ENCODE results near the gene BPIFB6. TPM values are rescaled to one million over a fixed set of nuclear protein-coding genes. Genes with fewer than 3 reads are reported as not detected.

The BPIFB6 gene
- total RNA-seq, 2 experiments from 2014 or later = not detected

DNA sequence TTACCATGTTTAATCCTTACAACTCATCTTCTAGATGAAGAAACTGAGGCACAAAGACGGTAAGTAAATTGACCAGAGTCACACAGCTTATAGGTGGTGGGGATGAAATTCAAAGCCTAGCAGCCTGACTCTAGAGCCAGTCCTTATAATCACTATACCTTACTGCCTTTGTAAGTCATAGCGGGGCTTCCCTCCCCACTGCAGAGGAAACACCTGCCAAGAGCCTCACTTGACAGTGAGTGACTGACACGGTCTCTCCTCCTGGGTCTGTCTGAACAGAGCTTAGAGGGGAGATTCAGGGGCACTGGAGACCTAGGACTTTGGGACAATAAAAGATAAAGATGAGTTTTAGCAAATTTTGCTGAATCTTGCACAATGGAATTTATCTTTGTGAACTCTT, 40.1 kb upstream of the BPIFB6 start:
- ChIA-PET POLR2A (no interaction called here), CTCF (interaction anchor here (1.0 kb wide), 1 partner anchor 42 kb away, joined by 3 read pairs; no protein-coding TSS in a partner anchor)

DNA sequence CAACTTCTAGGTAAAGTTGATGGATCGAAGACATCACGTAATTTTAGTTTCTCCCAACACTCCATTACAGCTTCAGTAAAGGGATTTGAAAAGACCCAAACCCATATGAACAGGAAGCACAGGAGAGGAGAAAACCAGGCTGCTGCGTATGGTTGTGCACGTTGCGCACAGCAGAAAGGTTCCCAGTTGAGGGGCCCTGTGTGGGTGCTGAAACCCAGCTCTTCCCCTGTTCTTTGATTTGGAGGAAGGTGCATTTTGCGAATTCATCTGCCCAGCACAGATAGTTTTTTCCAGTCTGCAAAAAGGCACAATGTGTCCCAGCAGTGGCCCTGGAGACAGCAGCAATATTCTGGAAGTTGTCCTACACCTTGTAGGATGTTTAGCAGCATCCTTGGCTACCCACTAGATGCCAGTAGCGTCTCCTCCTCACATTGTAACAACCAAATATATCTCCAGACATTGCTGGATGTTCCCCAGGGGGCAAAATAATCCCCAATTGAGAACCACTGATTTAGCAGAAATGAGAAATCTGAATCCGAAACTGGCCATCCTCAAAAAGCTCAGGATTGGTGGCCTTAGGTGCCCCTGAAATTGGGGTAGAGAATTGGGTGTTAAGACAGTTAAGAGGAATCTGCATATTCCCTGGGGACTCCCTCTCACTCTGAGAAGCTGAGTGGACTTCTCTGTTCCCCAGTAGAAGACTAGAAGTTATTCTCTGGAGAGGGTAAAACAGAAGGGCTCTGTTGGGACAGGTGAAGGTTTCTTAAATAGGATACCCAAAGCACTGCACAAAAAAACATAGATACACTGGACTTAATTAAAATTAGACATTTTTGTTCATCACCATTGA, 39.4 kb upstream of the BPIFB6 start:
- Mint-ChIP-seq H3K27me3 (no peaks in the 10 kb centered on the region), H3K27ac (no peak overlapping the region), H3K4me3 (no peak overlapping the region), H3K4me1 (ENCODE audit: low read depth) (peaks cover 6% of the 10 kb centered on the region), H3K36me3 (peaks cover 5% of the 10 kb centered on the region), H3K9me3 (peaks cover 15% of the 10 kb centered on the region)
- CTCF ChIA-PET = no interaction called here
- DNase-seq = no peak
- intact Hi-C loops (cut with micrococcal nuclease) = no loop called here
- POLR2A ChIA-PET = no interaction called here

More for the DNA sequence above, 40.1 kb upstream of the BPIFB6 start:
- no peak overlapping the region for H3K27ac Mint-ChIP-seq
- peaks cover 15% of the 10 kb centered on the region for H3K9me3 Mint-ChIP-seq
- no peak overlapping the region for H3K4me3 Mint-ChIP-seq
- intact Hi-C loops (cut with micrococcal nuclease) = no loop called here
- H3K27me3 Mint-ChIP-seq = no peaks in the 10 kb centered on the region
- peaks cover 6% of the 10 kb centered on the region for H3K4me1 Mint-ChIP-seq (ENCODE audit: low read depth)
- DNase-seq = no peak
- H3K36me3 Mint-ChIP-seq = peaks cover 5% of the 10 kb centered on the region

DNA sequence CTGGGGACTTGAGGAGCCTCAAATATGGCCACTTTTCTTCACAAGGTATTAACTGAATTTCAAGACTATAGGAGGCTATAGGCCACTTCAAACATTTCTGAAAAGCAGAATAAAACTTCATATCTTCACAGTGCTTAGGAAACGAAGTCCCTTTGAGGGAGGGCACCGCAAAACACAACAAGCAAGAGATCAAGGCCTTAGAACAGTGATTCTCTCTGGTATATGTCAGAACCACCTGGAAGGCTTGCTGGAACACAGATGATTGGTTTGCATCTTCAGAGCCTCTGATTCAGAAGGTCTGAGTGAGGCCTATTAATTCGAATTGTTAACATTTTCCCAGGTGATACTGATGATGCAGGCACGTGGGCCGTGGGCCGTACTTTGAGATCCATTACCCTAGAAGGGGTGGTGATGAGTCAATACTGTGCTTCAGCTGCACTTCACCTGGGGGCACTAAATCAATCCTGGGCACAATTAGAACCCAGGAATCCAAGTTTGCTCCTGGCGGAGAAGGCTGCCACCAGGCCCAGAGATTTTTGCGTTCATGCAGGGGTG, 37.9 kb upstream of the BPIFB6 start:
- Mint-ChIP-seq H3K9me3 (peaks cover 15% of the 10 kb centered on the region), H3K4me1 (ENCODE audit: low read depth) (peaks cover 13% of the 10 kb centered on the region), H3K27ac (no peak overlapping the region), H3K27me3 (no peaks in the 10 kb centered on the region), H3K4me3 (no peak overlapping the region), H3K36me3 (peaks cover 5% of the 10 kb centered on the region)
- ChIA-PET CTCF (interaction anchor here (1.0 to 3.0 kb wide), 2 partner anchors 11 to 87 kb away, joined by 3 to 11 read pairs; partner anchors contain the start of gene SUN5), POLR2A (no interaction called here)
- intact Hi-C loops (cut with micrococcal nuclease) = loop anchor here (2.0 kb wide), 1 partner anchor 21 kb away; no protein-coding TSS in a partner anchor
- no peak for DNase-seq

DNA sequence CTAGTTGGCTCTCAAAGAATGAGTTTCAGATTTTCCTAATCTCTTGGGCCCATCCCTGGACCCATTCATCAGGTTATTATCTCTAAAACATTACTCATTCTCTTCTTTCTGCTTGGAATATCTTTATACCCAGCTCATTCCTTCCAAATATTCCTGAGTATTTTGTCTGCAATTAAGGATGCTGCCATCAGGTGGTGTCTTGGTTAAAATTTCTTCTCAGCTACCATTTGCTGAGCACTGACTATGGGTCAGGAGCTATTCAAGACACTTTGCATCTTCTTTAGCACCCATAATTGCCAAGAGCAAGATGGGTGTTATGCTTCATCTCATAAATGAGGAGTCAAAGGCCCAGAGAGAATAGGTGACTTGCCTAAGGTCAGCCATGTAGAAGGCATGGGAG, 35.6 kb upstream of the BPIFB6 start:
- no peak for DNase-seq
- Mint-ChIP-seq H3K9me3 (peaks cover 15% of the 10 kb centered on the region), H3K4me3 (no peak overlapping the region), H3K27me3 (no peaks in the 10 kb centered on the region), H3K4me1 (ENCODE audit: low read depth) (peaks cover 14% of the 10 kb centered on the region), H3K36me3 (peaks cover 5% of the 10 kb centered on the region), H3K27ac (no peak overlapping the region)
- ChIA-PET CTCF (interaction anchor here (1.0 to 3.0 kb wide), 2 partner anchors 9 to 18 kb away, joined by 3 to 11 read pairs; partner anchors contain the start of gene SUN5), POLR2A (no interaction called here)
- intact Hi-C loops (cut with micrococcal nuclease) = loop anchor here (2.0 kb wide), 1 partner anchor 23 kb away; no protein-coding TSS in a partner anchor

DNA sequence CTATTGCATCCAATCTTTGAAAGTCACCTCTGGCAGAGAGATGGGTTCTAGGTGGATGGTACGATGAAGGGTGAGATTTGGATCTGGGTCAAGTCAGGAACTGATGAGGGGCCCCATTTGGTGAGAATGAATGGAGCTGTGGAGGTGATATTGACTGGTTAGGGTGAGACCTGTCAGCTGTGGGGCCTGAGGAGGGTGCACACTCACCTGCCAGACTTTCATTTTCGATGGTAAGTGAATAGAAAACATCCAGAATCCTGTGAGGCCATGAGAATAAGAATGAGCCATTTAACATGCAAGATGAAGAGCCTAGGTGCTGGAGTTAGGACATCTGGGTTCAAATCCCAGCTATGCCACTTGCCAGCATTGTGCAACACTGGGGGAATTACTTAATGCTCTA, 34.0 kb upstream of the BPIFB6 start:
- peaks cover 15% of the 10 kb centered on the region for H3K9me3 Mint-ChIP-seq
- peaks cover 5% of the 10 kb centered on the region for H3K36me3 Mint-ChIP-seq
- intact Hi-C loops (cut with micrococcal nuclease) = no loop called here
- H3K27me3 Mint-ChIP-seq = no peaks in the 10 kb centered on the region
- no peak overlapping the region for H3K4me3 Mint-ChIP-seq
- no peak for DNase-seq
- H3K4me1 Mint-ChIP-seq (ENCODE audit: low read depth) = peaks cover 13% of the 10 kb centered on the region
- CTCF ChIA-PET = interaction anchor here (1.1 kb wide), 1 partner anchor 21 kb away, joined by 3 read pairs; no protein-coding TSS in a partner anchor
- no peak overlapping the region for H3K27ac Mint-ChIP-seq
- POLR2A ChIA-PET = no interaction called here

DNA sequence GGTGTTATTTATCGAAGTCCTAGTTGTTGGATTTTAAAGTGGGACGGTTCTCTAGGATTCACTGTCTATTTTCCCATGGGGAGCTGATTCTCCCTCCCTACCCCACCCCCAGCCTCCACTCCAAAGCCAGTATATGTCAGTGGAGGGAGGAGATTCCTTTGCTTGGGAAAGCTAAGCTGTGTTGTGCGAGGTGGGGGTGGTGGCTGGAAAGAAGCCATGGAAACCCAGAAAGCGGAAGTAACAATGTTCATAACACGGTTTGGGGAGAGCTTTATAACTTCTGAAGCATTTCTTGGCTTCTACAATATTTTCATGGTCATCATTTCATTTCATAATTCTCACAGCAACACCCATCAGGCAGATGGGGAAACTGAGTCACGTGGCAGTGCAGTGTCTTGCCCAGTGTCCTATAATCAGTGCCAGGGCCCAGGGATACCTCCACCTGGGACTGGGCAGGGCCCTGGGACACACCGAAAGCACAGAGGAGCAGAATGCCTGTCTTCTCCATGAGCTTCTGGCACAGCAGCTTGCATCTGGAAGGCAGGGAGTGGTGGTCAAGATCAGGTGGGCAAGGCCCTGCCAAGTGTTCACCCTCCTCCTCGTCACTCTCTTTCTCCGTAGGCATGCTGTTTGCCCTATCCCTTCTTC, 31.7 kb upstream of the BPIFB6 start:
- no peak for DNase-seq
- H3K36me3 Mint-ChIP-seq = peaks cover 3% of the 10 kb centered on the region
- no peaks in the 10 kb centered on the region for H3K27me3 Mint-ChIP-seq
- CTCF ChIA-PET = no interaction called here
- peaks cover 15% of the 10 kb centered on the region for H3K4me1 Mint-ChIP-seq (ENCODE audit: low read depth)
- POLR2A ChIA-PET = no interaction called here
- H3K4me3 Mint-ChIP-seq = no peak overlapping the region
- H3K9me3 Mint-ChIP-seq = peaks cover 11% of the 10 kb centered on the region
- no peak overlapping the region for H3K27ac Mint-ChIP-seq
- intact Hi-C loops (cut with micrococcal nuclease) = no loop called here

DNA sequence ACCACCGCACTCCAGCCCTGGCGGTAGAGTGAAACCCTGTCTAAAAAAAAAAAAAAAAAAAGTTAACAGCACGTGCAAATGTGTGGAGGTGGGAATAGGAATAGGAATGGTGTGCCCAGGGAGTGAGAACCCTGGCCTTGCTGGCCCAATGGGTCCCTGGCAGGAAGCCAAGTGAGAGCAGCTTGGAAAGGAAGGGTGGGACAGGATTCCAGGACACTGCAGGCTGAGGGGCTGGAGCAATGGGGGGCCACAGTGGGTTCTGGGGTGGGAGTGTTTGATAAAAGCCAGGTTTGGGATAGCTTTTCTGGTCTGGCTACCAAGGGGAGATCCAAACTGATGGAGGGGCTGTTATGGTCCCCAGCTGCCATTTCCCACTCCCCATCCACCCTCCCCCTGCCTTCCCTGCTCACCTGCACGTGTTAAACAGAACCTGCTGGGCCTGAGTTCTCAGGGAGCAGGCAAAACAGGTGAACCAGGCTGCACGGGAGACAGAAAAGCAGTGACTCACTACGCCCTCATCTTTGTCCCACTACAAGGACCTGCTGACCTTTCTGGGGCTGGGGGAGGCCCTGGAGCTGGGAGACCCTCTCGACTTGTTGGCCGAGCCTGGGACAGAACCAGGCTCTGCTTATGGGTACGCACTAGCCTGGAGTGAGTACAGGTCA, 30.5 kb upstream of the BPIFB6 start:
- intact Hi-C loops (cut with micrococcal nuclease) = no loop called here
- ChIA-PET CTCF (interaction anchor here (1.3 kb wide), 1 partner anchor 99 kb away, joined by 4 read pairs; no protein-coding TSS in a partner anchor), POLR2A (no interaction called here)
- peaks cover 3% of the 10 kb centered on the region for H3K9me3 Mint-ChIP-seq
- peaks cover 17% of the 10 kb centered on the region for H3K4me1 Mint-ChIP-seq (ENCODE audit: low read depth)
- H3K27me3 Mint-ChIP-seq = no peaks in the 10 kb centered on the region
- no peak overlapping the region for H3K4me3 Mint-ChIP-seq
- DNase-seq = no peak
- no peak overlapping the region for H3K27ac Mint-ChIP-seq
- peaks cover 2% of the 10 kb centered on the region for H3K36me3 Mint-ChIP-seq

DNA sequence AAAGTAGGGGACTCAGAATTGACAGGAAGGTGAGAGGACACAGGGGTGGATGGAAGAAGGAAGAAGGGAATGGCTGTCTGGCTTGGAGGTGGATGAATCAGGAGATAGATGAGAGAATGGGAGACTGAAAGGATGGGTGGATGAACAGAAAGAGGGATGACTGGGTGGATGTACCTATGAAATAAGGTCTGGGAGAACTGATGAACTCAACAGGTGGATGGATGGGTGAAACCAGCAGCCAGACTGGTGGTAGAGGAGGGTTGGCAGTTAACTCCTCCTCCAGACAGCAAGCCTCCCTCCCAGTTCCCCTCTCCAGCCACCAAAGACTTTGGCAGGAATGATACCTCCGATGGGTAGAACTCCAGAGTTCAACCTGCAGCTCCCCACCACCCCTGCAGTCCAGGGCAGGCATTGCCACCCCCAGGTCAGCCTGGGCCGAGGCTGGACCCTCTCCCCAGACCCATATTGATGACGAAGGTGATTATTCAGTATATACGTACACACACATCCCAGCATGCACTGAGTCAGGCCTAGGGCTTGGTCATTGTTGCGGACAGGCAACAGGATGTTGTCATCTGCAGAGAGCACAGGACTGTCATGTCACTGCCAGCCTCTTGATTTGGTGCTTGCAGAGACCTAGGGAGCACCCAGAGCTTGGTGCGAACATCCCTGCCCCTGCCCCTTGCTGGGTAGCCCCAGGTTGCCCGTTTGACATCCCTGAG, 29.2 kb upstream of the BPIFB6 start:
- intact Hi-C loops (cut with micrococcal nuclease) = no loop called here
- no peak overlapping the region for H3K27ac Mint-ChIP-seq
- peaks cover 15% of the 10 kb centered on the region for H3K4me1 Mint-ChIP-seq (ENCODE audit: low read depth)
- H3K27me3 Mint-ChIP-seq = no peaks in the 10 kb centered on the region
- H3K9me3 Mint-ChIP-seq = peaks cover 3% of the 10 kb centered on the region
- CTCF ChIA-PET = interaction anchor here (1.2 to 1.3 kb wide), 2 partner anchors 21 to 100 kb away, joined by 3 to 4 read pairs; no protein-coding TSS in a partner anchor
- H3K4me3 Mint-ChIP-seq = no peak overlapping the region
- POLR2A ChIA-PET = no interaction called here
- DNase-seq = no peak
- peaks cover 2% of the 10 kb centered on the region for H3K36me3 Mint-ChIP-seq

DNA sequence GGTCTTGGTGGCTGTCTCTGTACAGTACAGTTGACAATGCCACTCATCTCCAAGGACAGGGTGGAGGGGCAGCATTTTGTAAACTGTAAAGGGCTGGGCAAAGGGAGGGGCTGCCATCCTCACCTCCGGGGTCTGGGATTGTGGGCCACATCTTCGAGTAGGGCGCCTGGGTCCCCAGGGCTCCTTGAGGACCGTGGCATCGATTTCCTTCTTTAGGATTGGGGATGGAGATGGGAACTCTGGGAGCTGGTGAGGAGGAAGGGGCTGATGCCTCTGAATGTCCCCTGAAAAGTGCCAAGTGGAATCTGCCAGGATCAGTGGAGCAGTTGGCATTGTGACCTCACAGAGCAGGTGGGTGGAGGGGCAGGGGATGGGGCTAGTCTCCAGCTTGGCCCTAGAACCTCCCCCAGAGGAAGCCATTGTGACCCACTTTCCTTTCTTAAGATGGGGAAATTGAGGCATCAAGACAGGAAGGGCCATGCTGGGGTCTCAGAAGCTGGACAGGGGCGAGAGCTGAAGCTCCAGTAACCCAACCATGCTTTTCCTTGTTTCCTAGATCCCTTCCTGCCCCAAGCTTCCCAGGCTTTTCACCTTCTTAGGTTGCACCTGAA, 27.2 kb upstream of the BPIFB6 start, which contains the start of gene SUN5:
TSS of gene SUN5 (minus strand) at position 293 of the 611 bp plus-strand sequence. CDS start at position 200, 93 bp downstream.
- ChIA-PET CTCF (interaction anchor here (0.6 to 4.9 kb wide), 25 partner anchors 10 to 1437 kb away, joined by 3 to 64 read pairs (median 5); no protein-coding TSS in a partner anchor), POLR2A (interaction anchor here (0.9 kb wide), 1 partner anchor 58 kb away, joined by 3 read pairs; no protein-coding TSS in a partner anchor)
- Mint-ChIP-seq H3K4me3 (no peak within 1 kb of the TSS), H3K9me3 (peaks cover 3% of the 10 kb centered on the region), H3K36me3 (peaks cover 2% of the 10 kb centered on the region), H3K27ac (no peak within 1 kb of the TSS), H3K27me3 (no peaks in the 10 kb centered on the region), H3K4me1 (ENCODE audit: low read depth) (peaks cover 10% of the 10 kb centered on the region)
- intact Hi-C loops (cut with micrococcal nuclease) = loop anchor here (2.0 kb wide), 1 partner anchor 31 kb away; no protein-coding TSS in a partner anchor
- DNase-seq = no peak

DNA sequence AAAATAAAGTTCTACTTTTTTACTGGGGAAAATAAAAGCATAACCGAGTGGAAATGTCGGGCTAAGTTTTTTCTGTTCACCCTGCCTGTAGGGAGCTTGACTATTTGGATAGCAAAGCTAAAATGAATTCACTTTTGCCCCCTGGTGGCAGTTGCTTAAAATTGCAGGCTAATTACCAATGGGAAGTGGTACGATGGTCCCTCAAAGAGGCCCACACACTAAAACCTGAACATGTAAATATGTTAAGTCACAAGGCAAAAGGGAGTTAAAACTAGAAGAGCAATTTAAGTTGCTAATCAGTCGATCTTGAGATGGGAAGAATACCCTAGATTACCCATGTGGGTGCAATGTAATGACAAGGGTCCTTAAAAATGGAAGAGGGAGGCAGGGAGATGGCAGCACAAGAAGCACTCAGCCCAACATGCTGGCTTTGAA, 26.3 kb upstream of the BPIFB6 start:
- Mint-ChIP-seq H3K4me1 (ENCODE audit: low read depth) (peaks cover 10% of the 10 kb centered on the region), H3K36me3 (peaks cover 2% of the 10 kb centered on the region), H3K4me3 (no peak overlapping the region), H3K9me3 (peaks cover 3% of the 10 kb centered on the region), H3K27me3 (no peaks in the 10 kb centered on the region), H3K27ac (no peak overlapping the region)
- DNase-seq = peak; percentile 25
- ChIA-PET POLR2A (interaction anchor here (0.9 kb wide), 1 partner anchor 59 kb away, joined by 3 read pairs; no protein-coding TSS in a partner anchor), CTCF (interaction anchor here (0.7 to 4.9 kb wide), 25 partner anchors 9 to 215 kb away, joined by 3 to 64 read pairs (median 4); no protein-coding TSS in a partner anchor)
- intact Hi-C loops (cut with micrococcal nuclease) = loop anchor here (1.0 to 2.0 kb wide), 3 partner anchors 32 to 103 kb away; no protein-coding TSS in a partner anchor

All from activated CD4-positive, alpha-beta memory T cell treated with anti-CD3 and anti-CD28 coated beads for 36 hours (primary cell).